Loucy (cell line): ENCODE data around the gene KCNT1.

Experiments
- H2AFZ ChIP-seq: fragments of 200-600 bp; sonication (generic); 2 replicates; pipeline ENCODE4 v1.6.0; 2016; ENCODE audit warnings: antibody characterized with exemption, mild to moderate bottlenecking, low read length, moderate library complexity
- H3F3A ChIP-seq: fragments of 200-600 bp; 2 replicates; pipeline ENCODE4 v1.6.0; 2016; ENCODE audit warnings: antibody characterized with exemption, low read depth, mild to moderate bottlenecking
- H3K27me3 ChIP-seq: fragments of 200-600 bp; sonication (generic); 2 replicates; pipeline ENCODE4 v1.6.1; 2014; ENCODE audit warnings: low read length, mild to moderate bottlenecking; ENCODE audit not compliant: insufficient read depth, poor library complexity, severe bottlenecking
- H3K36me3 ChIP-seq: fragments of 200-600 bp; sonication (generic); 2 replicates; pipeline ENCODE4 v1.6.1; 2016; ENCODE audit warnings: low read length; ENCODE audit not compliant: insufficient read depth
- H3K4me1 ChIP-seq: fragments of 200-600 bp; sonication (generic); 2 replicates; pipeline ENCODE4 v1.5.1; 2014; ENCODE audit warnings: low read length, mild to moderate bottlenecking; ENCODE audit not compliant: insufficient read depth, poor library complexity, severe bottlenecking
- H3K4me2 ChIP-seq: fragments of 200-600 bp; sonication (generic); 2 replicates; pipeline ENCODE4 v1.6.0; 2014; ENCODE audit warnings: antibody characterized with exemption, low read length, low read depth, mild to moderate bottlenecking; ENCODE audit not compliant: poor library complexity, severe bottlenecking
- H3K4me3 ChIP-seq: fragments of 200-600 bp; sonication (generic); 2 replicates; pipeline ENCODE4 v1.5.1; 2014; ENCODE audit warnings: low read length, mild to moderate bottlenecking, mixed read lengths; ENCODE audit not compliant: poor library complexity, severe bottlenecking
- H3K79me2 ChIP-seq: fragments of 200-600 bp; sonication (generic); 2 replicates; pipeline ENCODE4 v1.6.1; 2014; ENCODE audit warnings: low read length; ENCODE audit not compliant: insufficient read depth
- H3K9ac ChIP-seq: fragments of 200-600 bp; sonication (generic); 2 replicates; pipeline ENCODE4 v1.6.0; 2014; ENCODE audit warnings: mild to moderate bottlenecking, low read depth, low read length, moderate library complexity; ENCODE audit not compliant: poor library complexity, severe bottlenecking
- H3K9me2 ChIP-seq: fragments of 200-600 bp; sonication (generic); replicated peaks from 2 replicates; pipeline ENCODE4 v1.6.1; 2016; ENCODE audit warnings: low read depth, low read length, mixed read lengths
- H3K9me3 ChIP-seq: fragments of 200-600 bp; sonication (generic); 2 replicates; pipeline ENCODE4 v1.6.1; 2014; ENCODE audit warnings: mild to moderate bottlenecking, antibody characterized with exemption, low read length, low read depth; ENCODE audit not compliant: insufficient read depth
- H4K20me1 ChIP-seq: fragments of 200-600 bp; sonication (generic); 2 replicates; pipeline ENCODE4 v1.6.0; 2014; ENCODE audit warnings: antibody characterized with exemption, low read length, mild to moderate bottlenecking; ENCODE audit not compliant: insufficient read depth, poor library complexity, severe bottlenecking
- EZH2phosphoT487 ChIP-seq: fragments of 200-600 bp; IDR thresholded peaks from 2 replicates; pipeline ENCODE4 v1.6.1; 2018; ENCODE audit warnings: antibody characterized with exemption, mild to moderate bottlenecking, moderate library complexity, borderline replicate concordance
- TF ChIP-seq, protein P1 (sequence below): fragments of 200-600 bp; sonication (generic); conservative IDR thresholded peaks from 2 replicates; pipeline ENCODE4 v1.5.1; 2014; ENCODE audit warnings: mild to moderate bottlenecking, antibody characterized with exemption, low read length

Gene KCNT1

DNA sequence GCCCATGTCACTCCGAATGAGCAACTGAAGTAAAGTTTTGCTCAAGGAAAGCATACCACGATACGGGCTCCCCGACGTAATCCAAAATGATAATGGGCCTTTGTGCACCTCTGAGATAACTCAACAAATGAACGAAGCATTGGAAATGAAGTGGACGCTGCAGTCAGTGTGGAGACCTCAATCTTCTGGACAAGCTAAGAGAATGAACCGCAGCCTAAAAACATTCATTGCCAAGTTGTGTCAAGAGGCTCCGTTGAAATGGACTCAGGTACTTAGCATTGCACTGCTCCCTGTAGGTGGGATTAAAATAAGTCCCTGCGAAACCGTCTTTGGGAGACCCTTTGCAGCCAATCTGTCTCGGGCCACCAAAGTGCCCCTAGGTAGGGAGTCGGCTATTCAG is 42.7 kb upstream of the KCNT1 start:
- H3K4me2 ChIP-seq, result no peak overlapping the region
- no peaks in the 10 kb centered on the region for H3K9me2 ChIP-seq
- TF ChIP-seq, protein P1, sequence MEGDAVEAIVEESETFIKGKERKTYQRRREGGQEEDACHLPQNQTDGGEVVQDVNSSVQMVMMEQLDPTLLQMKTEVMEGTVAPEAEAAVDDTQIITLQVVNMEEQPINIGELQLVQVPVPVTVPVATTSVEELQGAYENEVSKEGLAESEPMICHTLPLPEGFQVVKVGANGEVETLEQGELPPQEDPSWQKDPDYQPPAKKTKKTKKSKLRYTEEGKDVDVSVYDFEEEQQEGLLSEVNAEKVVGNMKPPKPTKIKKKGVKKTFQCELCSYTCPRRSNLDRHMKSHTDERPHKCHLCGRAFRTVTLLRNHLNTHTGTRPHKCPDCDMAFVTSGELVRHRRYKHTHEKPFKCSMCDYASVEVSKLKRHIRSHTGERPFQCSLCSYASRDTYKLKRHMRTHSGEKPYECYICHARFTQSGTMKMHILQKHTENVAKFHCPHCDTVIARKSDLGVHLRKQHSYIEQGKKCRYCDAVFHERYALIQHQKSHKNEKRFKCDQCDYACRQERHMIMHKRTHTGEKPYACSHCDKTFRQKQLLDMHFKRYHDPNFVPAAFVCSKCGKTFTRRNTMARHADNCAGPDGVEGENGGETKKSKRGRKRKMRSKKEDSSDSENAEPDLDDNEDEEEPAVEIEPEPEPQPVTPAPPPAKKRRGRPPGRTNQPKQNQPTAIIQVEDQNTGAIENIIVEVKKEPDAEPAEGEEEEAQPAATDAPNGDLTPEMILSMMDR, result no peak
- TF ChIP-seq EZH2phosphoT487, result no peak
- H3K27me3 ChIP-seq, result no peaks in the 10 kb centered on the region
- H3F3A ChIP-seq, result no peaks in the 10 kb centered on the region
- no peak overlapping the region for H3K9ac ChIP-seq
- H3K36me3 ChIP-seq, result no peaks in the 10 kb centered on the region
- H3K4me3 ChIP-seq, result no peak overlapping the region
- H3K4me1 ChIP-seq, result no peaks in the 10 kb centered on the region
- H3K79me2 ChIP-seq, result no peaks in the 10 kb centered on the region
- no peaks in the 10 kb centered on the region for H4K20me1 ChIP-seq
- H2AFZ ChIP-seq, result no peak overlapping the region
- peaks cover 16% of the 10 kb centered on the region; the same call in 1 of the 2 replicates for H3K9me3 ChIP-seq

DNA sequence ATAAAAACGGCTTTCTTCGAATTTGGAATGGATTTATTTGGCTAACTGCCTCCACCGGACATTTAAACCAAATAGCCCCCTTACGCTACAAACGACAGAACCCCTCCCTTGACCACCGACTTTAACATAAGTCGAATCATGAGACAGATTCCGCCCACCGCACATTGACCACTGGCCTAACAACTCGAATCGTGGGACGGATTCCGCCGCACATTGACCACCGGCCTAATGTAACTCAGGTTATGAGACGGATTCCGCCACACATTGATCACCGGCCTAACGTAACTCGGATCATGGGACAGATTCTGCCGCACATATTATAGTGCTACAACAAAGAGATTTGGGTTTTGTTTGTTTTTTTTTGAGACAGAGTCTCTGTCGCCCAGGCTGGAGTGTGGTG is 41.6 kb upstream of the KCNT1 start:
- H3K9me2 ChIP-seq, result no peaks in the 10 kb centered on the region
- no peak overlapping the region for H2AFZ ChIP-seq
- H3K4me2 ChIP-seq, result no peak overlapping the region
- H3K9me3 ChIP-seq, result peaks cover 17% of the 10 kb centered on the region; the same call in 1 of the 2 replicates
- no peaks in the 10 kb centered on the region for H3K4me1 ChIP-seq
- H3K4me3 ChIP-seq, result no peak overlapping the region
- TF ChIP-seq, protein P1, result no peak
- no peak for TF ChIP-seq EZH2phosphoT487
- H3F3A ChIP-seq, result no peaks in the 10 kb centered on the region
- H3K79me2 ChIP-seq, result no peaks in the 10 kb centered on the region
- no peak overlapping the region for H3K9ac ChIP-seq
- no peaks in the 10 kb centered on the region for H3K27me3 ChIP-seq
- H3K36me3 ChIP-seq, result no peaks in the 10 kb centered on the region
- H4K20me1 ChIP-seq, result no peaks in the 10 kb centered on the region

DNA sequence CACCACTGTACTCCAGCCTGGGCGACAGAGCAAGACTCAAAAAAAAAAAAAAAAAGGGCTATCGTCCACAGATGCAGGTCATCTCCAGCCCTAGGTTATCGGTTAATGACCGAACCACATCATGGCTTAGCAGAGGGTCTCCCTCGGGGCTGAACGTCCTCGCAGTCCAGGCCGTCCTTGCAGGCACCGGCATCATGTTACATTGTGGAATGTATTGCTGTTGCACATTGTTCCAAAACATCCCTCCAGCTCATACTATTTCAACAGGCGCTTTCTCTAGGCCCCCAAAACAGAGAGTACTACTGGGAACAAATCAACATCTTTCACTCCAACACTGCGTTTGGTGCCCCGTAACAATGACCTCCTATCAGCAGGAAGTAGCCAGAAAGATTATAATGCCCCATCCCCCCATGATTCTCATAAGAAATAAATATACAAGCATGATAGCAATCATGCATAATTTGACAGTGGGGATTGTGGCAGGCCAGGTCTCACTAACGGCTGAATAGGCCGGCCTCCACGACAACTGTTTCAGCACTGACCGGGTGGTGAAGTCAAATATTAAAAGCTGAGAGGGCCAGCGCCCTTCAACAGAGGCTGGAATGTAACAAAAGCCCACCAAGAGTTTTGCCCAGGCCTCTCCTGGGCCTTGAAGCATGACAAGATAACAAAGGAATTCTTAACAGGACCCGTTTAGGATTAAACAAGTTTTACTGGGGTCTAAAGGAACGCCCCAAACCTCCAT is 40.0 kb upstream of the KCNT1 start:
- H3K9ac ChIP-seq, result no peak overlapping the region
- no peaks in the 10 kb centered on the region for H3K36me3 ChIP-seq
- TF ChIP-seq EZH2phosphoT487, result no peak
- TF ChIP-seq, protein P1, result no peak
- no peaks in the 10 kb centered on the region for H3K79me2 ChIP-seq
- H4K20me1 ChIP-seq, result no peaks in the 10 kb centered on the region
- H3K4me2 ChIP-seq, result no peak overlapping the region
- H3F3A ChIP-seq, result no peaks in the 10 kb centered on the region
- peaks cover 13% of the 10 kb centered on the region; the same call in 1 of the 2 replicates for H3K9me3 ChIP-seq
- no peaks in the 10 kb centered on the region for H3K9me2 ChIP-seq
- H3K27me3 ChIP-seq, result no peaks in the 10 kb centered on the region
- H2AFZ ChIP-seq, result no peak overlapping the region
- H3K4me1 ChIP-seq, result no peaks in the 10 kb centered on the region
- no peak overlapping the region for H3K4me3 ChIP-seq
